GM12878 (cell line): ENCODE results near the gene PCED1B. TPM values are rescaled to one million over a fixed set of nuclear protein-coding genes. Genes with fewer than 3 reads are reported as not detected.

Experiments used
- ATAC-seq: fragments of 200-7000 bp; cut with Tn5 transposase; 3 replicates; pipeline ENCODE4 v1.9.1; 2020; ENCODE audit warnings: mild to moderate bottlenecking, moderate library complexity
- BruUV-seq: library from RNA; stranded (reverse); fragments of 400-500 nt; replicated peaks from 2 replicates; lab custom pipeline; 2021; lab: Mats Ljungman, UMichigan
- CTCF ChIA-PET: fragments of 300-600 bp; sonication (Branson Sonifier 250); formaldehyde crosslinking; extraction: SDS; loops from one replicate; lab custom pipeline; 2021; ENCODE audit warnings: inconsistent platforms; lab: Yijun Ruan, JAX
- POLR2A ChIA-PET: fragments of 350-600 bp; formaldehyde crosslinking; extraction: SDS; loops from one replicate; lab custom pipeline; 2021; ENCODE audit warnings: inconsistent platforms; lab: Charles Lee
- RAD21 ChIA-PET: fragments of 300-600 bp; sonication (Branson Sonifier 250); formaldehyde crosslinking; loops from one replicate; lab custom pipeline; 2023; ENCODE audit warnings: antibody characterized with exemption; ENCODE audit not compliant: unreplicated experiment; lab: Charles Lee
- SMC1A ChIA-PET: fragments of 300-600 bp; sonication (Branson Sonifier 250); formaldehyde crosslinking; loops from one replicate; lab custom pipeline; 2023; ENCODE audit not compliant: unreplicated experiment, uncharacterized antibody; lab: Charles Lee
- DNase-seq: peaks from one replicate; pipeline ENCODE4 v3.0.0-alpha.2; 2011; ENCODE audit warnings: low read depth, low spot score
- FAIRE-seq: peaks from 3 replicates; lab custom pipeline; 2011; peaks lifted over from hg19 to GRCh38; lab: Jason Lieb, UNC
- H2AFZ ChIP-seq: 2 replicates; pipeline ENCODE4 v1.6.0; 2011; ENCODE audit warnings: low read depth, low read length, control low read depth; ENCODE audit not compliant: control insufficient read depth
- H3K27ac ChIP-seq: 2 replicates; pipeline ENCODE4 v1.5.1; 2011; ENCODE audit warnings: control low read depth; ENCODE audit not compliant: control insufficient read depth, insufficient read depth
- H3K27me3 ChIP-seq, 2 experiments: replicated peaks in 1 of 2; 2 replicates each; pipeline versions ENCODE4 v1.6.0 to v1.6.1; 2011; ENCODE audit warnings: low read length in 1 of 2; ENCODE audit not compliant: control insufficient read depth in 2 of 2, insufficient read depth in 2 of 2
- H3K36me3 ChIP-seq, 2 experiments: 2 replicates each; pipeline ENCODE4 v1.5.1; 2011; ENCODE audit warnings: low read length in 1 of 2; ENCODE audit not compliant: control insufficient read depth in 2 of 2, insufficient read depth in 2 of 2
- H3K4me1 ChIP-seq: 2 replicates; pipeline ENCODE4 v1.6.1; 2011; ENCODE audit warnings: mild to moderate bottlenecking, low read length, moderate library complexity, mixed read lengths; ENCODE audit not compliant: control insufficient read depth, insufficient read depth
- H3K4me2 ChIP-seq: 2 replicates; pipeline ENCODE4 v1.6.0; 2011; ENCODE audit warnings: control low read depth; ENCODE audit not compliant: control insufficient read depth, insufficient read depth
- H3K4me3 ChIP-seq: fragments of 200-600 bp; sonication (generic); 2 replicates; pipeline ENCODE4 v1.5.1; 2016
- H3K79me2 ChIP-seq: 2 replicates; pipeline ENCODE4 v1.6.0; 2011; ENCODE audit warnings: low read length; ENCODE audit not compliant: control insufficient read depth, insufficient read depth
- H3K9ac ChIP-seq: 2 replicates; pipeline ENCODE4 v1.8.0; 2011; ENCODE audit warnings: low read length, control low read depth, mixed read lengths; ENCODE audit not compliant: control insufficient read depth, insufficient read depth
- H3K9me3 ChIP-seq: replicated peaks from 3 replicates; pipeline ENCODE4 v1.5.1; 2011; ENCODE audit warnings: mild to moderate bottlenecking, low read length; ENCODE audit not compliant: control insufficient read depth, insufficient read depth
- H4K20me1 ChIP-seq: 2 replicates; pipeline ENCODE4 v1.6.0; 2011; ENCODE audit not compliant: control insufficient read depth, insufficient read depth
- ELK1 ChIP-seq: IDR thresholded peaks from 2 replicates; pipeline ENCODE4 v1.6.1; 2012; ENCODE audit warnings: low read depth, low read length, improper control_type of control experiment
- HCFC1 ChIP-seq: fragments of 150-350 bp; IDR thresholded peaks from 2 replicates; pipeline ENCODE4 v1.6.1; 2014; ENCODE audit warnings: low read length
- MLLT1 ChIP-seq: fragments of 450-650 bp; IDR thresholded peaks from 2 replicates; pipeline ENCODE4 v1.6.1; 2016; ENCODE audit warnings: mild to moderate bottlenecking
- RELA ChIP-seq: fragments of 450-650 bp; IDR thresholded peaks from 2 replicates; pipeline ENCODE4 v1.8.0; 2014; ENCODE audit warnings: borderline replicate concordance; ENCODE audit not compliant: partially characterized antibody
- RELB ChIP-seq: fragments of 450-650 bp; IDR thresholded peaks from 2 replicates; pipeline ENCODE4 v1.6.1; 2017; ENCODE audit warnings: low read depth, mild to moderate bottlenecking, moderate library complexity
- SPI1 ChIP-seq: IDR thresholded peaks from 2 replicates; pipeline ENCODE4 v1.6.1; 2011; ENCODE audit warnings: low read depth, mild to moderate bottlenecking, low read length, moderate library complexity, borderline replicate concordance; ENCODE audit not compliant: insufficient read depth
- SUZ12 ChIP-seq: fragments of 200-600 bp; sonication (generic); IDR thresholded peaks from one replicate; pipeline ENCODE4 v1.6.1; 2018; ENCODE audit warnings: antibody characterized with exemption, mild to moderate bottlenecking; ENCODE audit not compliant: unreplicated experiment
- TCF3 ChIP-seq: IDR thresholded peaks from 2 replicates; pipeline ENCODE4 v1.6.1; 2012; ENCODE audit warnings: low read depth, mild to moderate bottlenecking, low read length, borderline replicate concordance; ENCODE audit not compliant: insufficient read depth
- WGBS: methylation state at CpG from one replicate; pipeline ENCODE4 v1.1.6; 2016; ENCODE audit warnings: low lambda C conversion rate; ENCODE audit not compliant: insufficient replicate concordance, insufficient coverage; ENCODE audit errors: missing lambda C conversion rate; 5-methylcytosine and 5-hydroxymethylcytosine counted together
- in situ Hi-C: fragments of 300-500 bp; cut with MboI; formaldehyde crosslinking; loops from 9 replicates; pipeline ENCODE4 v1.14.3; 2018; ENCODE audit warnings: mixed read lengths
- intact Hi-C: fragments of 100-400 bp; cut with micrococcal nuclease; formaldehyde crosslinking; loops from one replicate; pipeline ENCODE4 v1.14.2; 2022; ENCODE audit not compliant: unreplicated experiment
- polyA plus RNA-seq, 11 experiments: library from polyadenylated mRNA; depleted of rRNA in 4 of 11; unstranded in 6 of 11; stranded (reverse) in 5 of 11; fragments of >200 nt; fragmentation: Nextera tagmentation in 4 of 11; fragmentation: Illumina TruSeq in 1 of 11; extraction: Ambion mirVana in 4 of 11; extraction: Trizol in 1 of 11; gene quantifications; 1 replicate in 1 of 11; 2 replicates in 10 of 11; pipeline versions ENCODE4 v1.2.1 to v1.2.3, GENCODE V29; 2011 to 2016; ENCODE audit warnings: inconsistent platforms in 2 of 11, missing spikeins in 2 of 11, low read depth in 1 of 11
- total RNA-seq, 4 experiments: library from RNA; depleted of rRNA in 3 of 4; stranded (reverse); fragments of >200 nt in 3 of 4; fragmentation: Illumina TruSeq in 1 of 4; extraction: Trizol in 1 of 4; gene quantifications; 2 replicates each; pipeline versions ENCODE4 v1.2.1 to v1.2.3, GENCODE V29; 2013 to 2021

The PCED1B gene
- total and polyA plus RNA-seq, 10 of the 15 experiments (the other 5 are each of a cell fraction or from before 2014, with no cell fraction given) = 0.80 to 8.8 (median 3.0) TPM

GRCh38 chr12:47038270-47038748 is 41.1 kb upstream of the PCED1B start (continued):
- TF ChIP-seq RELB = no peak
- no peak for TF ChIP-seq HCFC1

- in situ Hi-C loops = loop anchor here (10.0 kb wide), 1 partner anchor 646 kb away; no protein-coding TSS in a partner anchor
Observed at GRCh38 chr12:47039079-47039478, 40.3 kb upstream of the PCED1B start.

More at GRCh38 chr12:47039079-47039478, 40.3 kb upstream of the PCED1B start:
- Histone ChIP-seq H2AFZ (no peak overlapping the region), H3K79me2 (no peaks in the 10 kb centered on the region), H3K36me3 (no peaks in the 10 kb centered on the region), H3K9me3 (no peaks in the 10 kb centered on the region), H3K4me2 (no peak overlapping the region), H3K4me1 (no peaks in the 10 kb centered on the region), H3K27ac (no peak overlapping the region), H3K27me3 (no peaks in the 10 kb centered on the region), H3K4me3 (no peak overlapping the region), H4K20me1 (no peaks in the 10 kb centered on the region)
- BruUV-seq = no TSS peak
- ChIA-PET POLR2A (no interaction called here), CTCF (no interaction called here), SMC1A (interaction anchor here (0.7 kb wide), 1 partner anchor 15 kb away, joined by 3 read pairs; no protein-coding TSS in a partner anchor), RAD21 (no interaction called here)
- DNase-seq (no peak), FAIRE-seq (no peak), ATAC-seq (no peak)
- TF ChIP-seq SPI1 (no peak), SUZ12 (no peak), RELA (no peak), ELK1 (no peak), TCF3 (no peak), MLLT1 (no peak)
- TF ChIP-seq, all 136 proteins: peak for 0
- intact Hi-C loops = loop anchor here (10.0 kb wide), 2 partner anchors 616 to 736 kb away; partner anchors contain the start of gene SLC48A1
- 70% methylated on average over 2 of the region's 2 CpGs for WGBS
- no peak overlapping the region for H3K9ac ChIP-seq
